ENCODE measurements around the gene EPB41L5.
"Not testable (repeated sequence)": the region's sequence is repeated elsewhere in the genome, so short reads cannot be mapped to it uniquely, and the experiment has no call there.

EPB41L5 gene

DNA sequence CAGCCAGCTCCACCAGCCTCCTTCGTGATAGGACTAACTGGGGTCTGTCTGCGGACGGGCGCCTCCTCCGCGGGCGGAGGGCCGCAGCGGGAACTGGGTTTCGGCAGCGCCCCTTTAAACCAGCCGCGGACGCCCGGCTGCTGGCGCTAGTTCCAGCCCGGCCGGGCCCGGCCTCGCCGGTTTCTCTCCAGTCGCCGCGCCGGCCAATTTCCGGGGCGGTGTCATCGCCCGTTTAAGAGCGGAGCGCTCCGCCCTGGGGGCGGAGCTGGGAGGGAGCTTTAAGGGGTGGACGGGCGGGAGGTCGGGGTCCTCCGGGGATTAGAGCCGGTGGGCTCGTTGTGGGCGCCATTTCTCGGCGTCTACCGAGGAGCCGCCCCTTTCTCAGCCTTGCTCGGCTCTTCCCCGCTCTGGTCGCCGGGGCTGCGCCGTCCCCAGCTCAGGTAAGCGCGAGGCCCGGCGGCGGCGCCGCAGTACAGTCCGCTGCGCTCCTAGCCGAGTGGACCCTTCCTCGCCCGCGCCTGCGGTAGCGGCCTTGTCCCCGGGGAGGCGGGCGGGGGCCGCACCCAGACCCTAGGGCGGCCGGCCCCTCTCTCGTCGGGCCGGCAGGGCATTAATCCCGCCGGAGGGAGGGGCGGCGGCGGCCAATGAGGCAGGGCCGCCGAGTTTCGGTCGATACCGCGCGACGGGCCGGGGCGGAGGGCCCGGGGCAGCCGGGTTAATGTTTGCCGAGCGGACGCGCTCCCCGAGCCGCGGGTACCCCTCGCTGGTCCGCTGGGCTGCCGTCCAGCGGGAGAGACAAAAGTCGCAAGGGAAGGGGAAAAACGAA is at the start of gene EPB41L5:
EPB41L5 (plus strand) TSS at position 307 of the 826 bp plus-strand sequence. CDS start 6,008 bp downstream, outside the sequence.
- peak; percentile 98 for DNase-seq

DNA sequence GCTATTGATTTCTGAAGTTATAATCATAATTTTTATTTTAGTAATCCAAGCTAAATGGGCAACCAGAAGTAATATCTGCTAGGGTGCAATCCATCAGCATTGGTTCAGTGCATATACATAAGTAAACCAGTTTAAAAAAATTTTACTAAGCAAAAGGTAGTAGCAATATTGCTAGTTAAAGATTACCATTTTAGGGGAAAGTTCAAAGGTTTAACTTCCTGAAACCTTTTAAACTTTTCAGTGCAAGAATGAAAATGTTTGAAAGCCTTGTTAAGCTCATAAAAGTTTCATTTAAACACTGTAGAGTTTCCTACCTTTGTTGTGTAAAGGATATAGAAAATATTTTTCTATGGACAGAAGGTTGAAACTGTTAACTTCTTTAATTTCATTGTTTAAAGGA is 31.0 kb upstream of the EPB41L5 start:
- no peak for DNase-seq

DNA sequence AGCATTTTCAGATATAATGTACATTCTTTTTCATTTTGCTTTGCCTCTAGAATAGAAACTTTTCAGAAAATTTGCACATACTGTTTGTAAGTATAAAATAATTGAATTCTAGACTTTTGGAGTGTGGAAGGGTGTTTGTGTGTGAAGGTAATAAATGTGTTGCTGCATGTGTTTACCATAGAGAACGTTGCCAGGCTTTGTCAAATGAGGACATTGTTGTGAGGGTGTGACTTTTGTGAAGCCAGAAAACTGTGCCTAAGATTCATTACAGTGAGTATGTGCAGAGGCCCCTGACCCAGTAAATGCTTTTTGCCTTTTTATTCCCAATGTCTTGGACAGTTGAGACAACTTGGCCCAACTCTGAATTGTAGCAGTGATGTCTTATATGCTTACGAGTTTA is 30.4 kb upstream of the EPB41L5 start:
- no peak for DNase-seq

DNA sequence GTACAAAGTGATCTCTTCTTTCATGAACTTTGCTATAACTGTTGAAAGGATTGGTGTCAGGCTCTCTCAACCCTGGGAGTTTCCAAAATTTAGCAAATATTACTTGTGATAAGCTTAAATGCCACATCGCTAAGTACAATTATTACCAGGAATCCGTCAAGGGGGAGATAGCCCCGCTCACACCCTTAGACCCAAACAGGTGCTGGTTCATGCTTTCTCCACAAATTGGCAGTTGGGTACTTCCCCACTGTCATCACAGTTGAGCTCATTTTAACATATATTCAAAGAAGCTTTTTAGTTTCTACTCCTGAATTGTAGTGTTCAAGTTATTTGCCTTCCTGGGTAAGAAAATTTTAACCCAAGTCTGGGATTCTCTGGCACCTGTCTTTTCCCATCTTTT is 29.8 kb upstream of the EPB41L5 start:
- no peak for DNase-seq

DNA sequence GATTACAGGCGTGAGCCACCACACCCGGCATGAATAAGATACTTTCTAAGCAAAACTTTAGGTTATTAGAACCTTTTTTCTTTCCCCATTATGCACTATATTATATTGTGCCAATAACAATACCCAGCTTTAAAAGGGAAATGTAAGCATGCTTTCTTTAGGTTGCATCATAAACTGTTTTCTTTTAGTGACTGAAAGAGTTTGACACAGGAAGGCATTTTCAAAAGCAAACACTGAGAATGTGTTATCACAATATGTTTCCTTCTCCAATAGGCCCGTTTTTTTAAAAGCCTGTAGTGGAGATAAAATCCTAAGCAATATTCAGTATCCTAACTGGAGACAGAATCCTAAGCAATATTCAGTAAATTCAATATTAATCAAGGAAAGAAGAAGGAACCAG is 16.7 kb upstream of the EPB41L5 start:
- no peak for DNase-seq

DNA sequence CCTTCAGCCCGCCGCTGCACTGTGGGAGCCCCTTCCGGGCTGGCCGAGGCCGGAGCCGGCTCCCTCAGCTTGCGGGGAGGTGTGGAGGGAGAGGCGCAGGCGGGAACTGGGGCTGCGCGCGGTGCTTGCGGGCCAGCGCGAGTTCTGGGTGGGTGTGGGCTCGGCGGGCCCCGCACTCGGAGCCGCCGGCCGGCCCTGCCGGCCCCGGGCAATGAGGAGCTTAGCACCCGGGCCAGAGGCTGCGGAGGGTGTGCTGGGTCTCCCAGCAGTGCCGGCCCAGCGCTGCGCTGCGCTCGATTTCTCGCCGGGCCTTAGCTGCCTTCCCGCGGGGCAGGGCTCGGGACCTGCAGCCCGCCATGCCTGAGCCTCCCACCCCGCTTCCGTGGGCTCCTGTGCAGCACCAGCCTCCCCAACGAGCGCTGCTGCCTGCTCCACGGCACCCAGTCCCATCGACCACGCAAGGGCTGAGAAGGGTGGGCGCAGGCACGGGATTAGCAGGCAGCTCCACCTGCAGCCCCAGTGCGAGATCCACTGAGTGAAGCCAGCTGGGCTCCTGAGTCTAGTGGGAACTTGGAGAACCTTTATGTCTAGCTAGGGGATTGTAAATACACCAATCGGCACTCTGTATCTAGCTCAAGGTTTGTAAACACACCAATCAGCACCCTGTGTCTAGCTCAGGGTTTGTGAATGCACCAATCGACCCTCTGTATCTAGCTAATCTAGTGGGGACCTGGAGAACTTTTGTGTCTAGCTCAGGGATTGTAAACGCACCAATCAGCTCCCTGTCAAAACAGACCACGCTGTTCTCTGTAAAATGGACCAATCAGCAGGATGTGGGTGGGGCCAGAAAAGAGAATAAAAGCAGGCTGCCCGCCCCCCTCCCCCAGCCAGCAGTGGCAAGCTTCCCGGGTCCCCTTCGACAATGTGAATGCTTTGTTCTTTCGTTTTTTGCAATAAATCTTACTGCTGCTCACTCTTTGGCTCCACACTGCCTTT is 15.7 kb upstream of the EPB41L5 start:
- DNase-seq, result not testable (repeated sequence)

DNA sequence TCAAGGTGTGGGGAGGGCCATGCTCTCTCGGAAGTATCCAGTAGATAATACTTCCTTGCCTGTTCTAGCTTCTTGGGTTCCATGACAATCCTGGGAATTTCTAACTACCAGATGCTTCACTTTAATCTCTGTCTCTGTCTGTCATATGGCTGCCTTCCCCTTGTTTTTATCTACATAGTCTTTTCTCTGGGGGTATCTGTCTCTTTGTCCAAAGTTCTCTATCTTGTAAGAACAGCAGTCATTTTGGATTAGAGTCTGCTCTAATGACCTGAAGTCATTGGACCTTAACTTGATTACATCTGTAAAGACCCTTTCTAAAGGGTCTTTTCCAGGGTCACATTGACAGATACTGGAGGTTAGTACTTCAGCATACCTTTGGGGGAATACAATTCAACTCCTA is 11.4 kb upstream of the EPB41L5 start:
- peak; percentile 59 for DNase-seq

DNA sequence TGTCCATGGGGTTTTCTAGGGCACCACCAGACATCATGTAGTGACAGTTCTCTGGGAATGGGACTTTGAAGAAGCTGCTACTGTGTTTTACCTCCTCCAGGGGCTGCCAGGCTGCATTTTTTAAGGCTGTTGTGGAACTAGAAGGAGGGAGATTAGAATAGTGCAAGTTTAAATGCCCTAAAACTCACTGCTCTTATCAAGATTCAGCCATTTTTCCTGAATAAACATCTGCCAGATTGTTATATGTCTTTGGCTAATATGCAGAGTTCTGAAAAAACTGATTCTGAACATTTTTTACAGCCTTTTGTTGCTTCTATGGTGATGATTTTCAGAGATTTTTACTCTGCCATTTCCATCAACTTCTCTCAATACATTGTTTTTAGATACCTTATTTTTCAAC is 8.6 kb upstream of the EPB41L5 start:
- no peak for DNase-seq

DNA sequence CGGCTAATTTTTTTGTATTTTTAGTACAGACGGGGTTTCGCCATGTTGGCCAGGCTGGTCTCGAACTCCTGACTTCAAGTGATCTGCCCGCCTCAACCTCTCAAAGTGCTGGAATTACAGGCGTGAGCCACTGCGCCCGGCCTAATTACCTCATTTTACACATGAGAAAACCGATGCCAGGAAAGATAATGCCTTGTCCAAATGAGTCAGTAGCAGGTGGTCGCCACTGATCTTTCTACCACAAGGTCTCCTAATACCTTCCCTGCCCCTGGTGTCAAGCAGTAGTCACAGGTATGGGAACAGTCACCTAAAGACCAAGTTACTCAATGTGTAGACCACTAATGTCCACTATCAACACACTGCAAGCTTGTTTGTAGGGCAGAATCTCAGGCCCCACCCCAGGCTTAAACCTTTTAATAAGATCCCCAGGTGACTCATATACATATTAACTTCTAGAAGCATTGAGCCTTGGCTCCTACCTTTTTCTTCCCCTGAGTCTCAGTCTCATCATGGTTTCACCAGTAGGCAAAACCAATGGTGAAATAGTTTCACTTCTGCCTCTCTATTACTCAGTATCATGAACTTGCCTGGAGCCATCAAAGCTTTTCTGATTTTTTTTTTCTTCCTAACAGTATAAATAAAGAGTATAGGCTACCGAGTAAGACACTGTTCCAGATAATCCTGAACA is 6.9 kb upstream of the EPB41L5 start:
- no peak for DNase-seq

DNA sequence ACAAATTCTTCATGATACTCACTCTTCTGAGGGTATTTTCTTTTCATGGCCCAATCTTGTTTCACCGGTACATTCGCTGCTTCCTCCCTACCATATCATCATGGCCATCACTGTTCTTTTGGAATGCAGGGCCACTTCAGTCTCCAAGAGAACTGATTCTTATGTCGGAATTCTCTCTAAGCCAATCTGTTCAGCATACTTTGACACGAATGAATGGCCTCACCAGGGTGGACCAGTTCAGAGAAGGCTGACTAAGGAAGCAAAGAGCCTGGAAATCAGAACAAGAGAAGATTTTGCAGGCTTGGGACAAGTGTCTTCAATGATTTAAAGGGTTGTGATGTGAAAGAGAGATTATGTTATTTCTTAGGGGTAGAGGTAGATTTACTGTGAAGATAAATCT is 5.0 kb upstream of the EPB41L5 start:
- no peak for DNase-seq

DNA sequence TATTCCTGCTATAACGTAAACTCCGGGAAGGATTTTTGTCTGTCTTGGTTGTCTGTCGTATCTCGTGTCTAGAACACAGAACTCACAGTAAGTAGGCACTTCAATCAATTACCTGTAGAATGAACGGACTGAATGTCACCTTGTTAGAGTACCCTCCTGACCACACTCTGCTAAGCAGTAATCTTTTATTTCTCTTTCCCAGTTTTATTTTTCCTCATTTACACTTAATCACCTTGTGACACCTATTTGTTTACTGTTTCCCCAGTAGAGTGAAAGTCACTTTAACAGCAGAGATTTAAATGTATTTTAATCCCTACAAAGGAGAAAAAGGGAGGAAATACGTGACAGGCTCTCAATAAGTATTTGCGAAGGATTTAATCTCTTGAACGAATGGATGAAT is 514 bp upstream of the EPB41L5 start:
- DNase-seq, result no peak

DNA sequence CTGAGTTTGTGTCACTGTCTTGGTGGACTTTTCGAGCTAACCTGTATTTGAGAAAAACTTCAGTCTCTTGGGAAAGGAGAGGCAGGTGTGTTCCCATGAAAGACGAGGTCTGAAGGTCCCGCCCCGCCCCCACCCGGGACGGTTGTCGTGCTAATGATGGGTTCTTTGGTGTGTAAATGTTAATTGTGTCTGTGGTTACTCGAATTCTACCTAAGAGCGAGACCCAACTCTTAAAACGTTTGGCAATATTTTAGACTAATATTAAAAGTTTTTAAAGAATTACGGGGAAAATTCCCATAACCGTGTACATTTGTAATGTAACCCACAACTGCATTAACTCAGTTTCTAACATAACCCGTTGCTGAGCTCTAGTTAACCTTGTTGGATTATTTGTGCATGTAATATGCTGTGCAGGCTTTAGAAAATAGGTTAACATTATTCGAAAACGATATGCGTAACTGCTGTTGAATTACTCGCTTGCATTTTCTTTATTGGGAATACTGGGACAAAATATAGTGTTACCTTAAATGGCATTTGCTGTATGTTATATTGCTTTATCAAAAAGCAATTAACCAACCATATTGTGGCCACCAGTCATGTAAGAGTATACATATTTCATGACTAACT is 833 bp downstream of the EPB41L5 start:
- no peak for DNase-seq

DNA sequence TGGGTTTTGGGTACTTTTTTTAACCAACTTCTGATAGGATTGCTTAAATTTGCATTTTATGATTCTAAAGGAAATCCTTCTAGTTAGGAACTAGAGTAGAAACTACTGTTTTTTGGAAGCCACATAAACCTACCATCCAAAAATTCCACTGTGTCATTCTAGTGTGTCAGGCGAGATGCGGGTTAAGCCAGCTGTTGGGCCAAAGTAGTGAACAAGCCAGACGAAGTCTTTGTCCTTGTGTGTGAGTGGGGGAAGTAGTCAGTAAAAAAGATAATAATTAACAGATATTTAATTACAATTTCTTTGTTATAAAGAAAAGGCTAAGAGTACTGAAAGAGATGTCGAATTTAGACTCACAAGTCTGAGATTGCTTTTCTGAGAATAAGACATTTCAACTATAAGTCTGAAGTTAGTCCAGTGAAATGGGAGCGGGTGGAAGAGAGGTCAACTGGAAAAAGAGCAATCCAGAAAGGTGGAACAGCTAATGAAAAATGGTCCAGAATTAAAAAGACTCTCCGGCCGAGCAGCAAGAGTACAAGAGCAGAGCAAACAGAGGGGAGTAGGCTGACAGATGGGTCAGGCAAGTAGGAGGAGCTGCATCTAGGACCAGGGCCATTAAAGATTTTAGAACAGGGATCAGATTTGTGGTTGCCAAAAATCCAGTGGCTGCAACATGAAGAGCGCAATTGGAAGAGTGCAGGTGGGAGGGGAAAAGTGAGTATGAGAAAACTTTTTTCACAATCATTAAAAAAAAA is 1.5 kb downstream of the EPB41L5 start:
- peak; percentile 45 for DNase-seq

DNA sequence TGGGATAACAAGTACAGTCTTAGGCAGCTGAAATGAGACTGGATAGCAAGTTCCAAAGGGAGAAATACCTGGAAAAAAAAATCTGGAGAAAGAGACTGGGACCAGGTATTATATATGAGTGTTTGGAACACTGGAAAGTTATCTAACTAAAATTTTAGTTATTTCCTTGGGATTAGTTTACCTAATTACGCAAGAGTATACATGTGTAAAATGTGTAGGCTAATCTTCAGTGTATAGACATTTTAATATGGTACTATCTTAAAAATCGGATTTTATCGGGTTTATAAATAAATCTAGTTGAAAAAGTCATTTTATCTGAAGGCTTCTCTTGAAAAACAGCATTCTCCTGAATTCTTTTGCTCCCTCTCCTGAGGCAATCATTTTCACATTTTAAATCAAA is 3.9 kb downstream of the EPB41L5 start:
- DNase-seq, result no peak

DNA sequence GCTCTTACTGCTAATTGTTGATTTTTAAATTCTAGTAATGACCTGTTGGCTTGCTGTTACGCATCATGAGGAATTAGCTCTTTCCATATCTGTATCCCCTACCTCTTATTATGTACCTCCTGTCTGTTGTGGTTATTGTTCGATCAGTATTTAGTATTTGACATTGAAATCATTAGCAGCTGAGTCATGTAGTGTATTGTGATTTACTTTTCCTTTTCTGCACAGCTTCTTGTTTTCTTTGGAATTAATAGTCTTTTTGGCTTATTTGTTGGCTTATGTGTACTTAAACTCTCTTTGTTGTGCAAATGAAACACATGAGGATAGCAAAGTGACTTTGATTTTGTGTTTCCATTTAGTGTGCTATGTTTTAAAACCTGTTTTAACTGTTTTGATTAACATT is 4.3 kb downstream of the EPB41L5 start:
- DNase-seq, result no peak

DNA sequence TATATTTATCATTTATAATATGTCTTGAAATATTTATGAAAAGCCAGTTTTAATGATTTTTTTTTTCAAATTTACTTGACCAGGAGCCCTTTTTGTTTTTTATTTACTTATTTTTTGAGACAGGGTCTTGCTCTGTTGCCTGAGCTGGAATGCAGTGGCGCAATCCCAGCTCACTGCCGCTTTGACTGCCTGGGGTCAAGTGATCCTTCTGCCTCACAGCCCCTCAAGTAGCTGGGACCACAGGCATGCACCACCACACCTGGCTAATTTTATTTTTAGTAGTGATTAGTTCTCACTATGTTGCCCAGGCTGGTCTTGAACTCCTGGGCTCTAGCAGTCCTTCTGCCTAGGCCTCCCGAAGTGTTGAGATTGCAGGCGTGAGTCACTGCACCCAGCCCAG is 5.7 kb downstream of the EPB41L5 start:
- DNase-seq, result no peak

DNA sequence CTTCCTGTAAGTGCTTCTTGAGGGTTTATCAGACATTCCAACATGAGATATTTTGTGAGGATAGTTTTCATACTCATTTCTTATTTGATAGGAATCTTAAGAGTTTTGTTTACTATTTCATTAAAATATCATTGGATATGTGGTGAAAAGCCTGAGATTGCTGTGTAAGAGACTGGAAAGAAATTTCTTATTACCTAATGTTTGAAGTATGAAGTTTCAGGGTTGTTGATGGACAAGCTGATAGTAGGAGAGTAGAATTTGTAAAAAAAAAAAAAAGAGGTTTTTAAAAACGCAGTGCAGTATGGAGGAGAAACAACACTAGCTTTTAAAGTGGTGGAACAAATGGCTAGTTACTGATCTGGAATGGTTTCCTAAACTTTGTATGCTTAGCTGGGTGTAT is 7.7 kb downstream of the EPB41L5 start:
- no peak for DNase-seq

DNA sequence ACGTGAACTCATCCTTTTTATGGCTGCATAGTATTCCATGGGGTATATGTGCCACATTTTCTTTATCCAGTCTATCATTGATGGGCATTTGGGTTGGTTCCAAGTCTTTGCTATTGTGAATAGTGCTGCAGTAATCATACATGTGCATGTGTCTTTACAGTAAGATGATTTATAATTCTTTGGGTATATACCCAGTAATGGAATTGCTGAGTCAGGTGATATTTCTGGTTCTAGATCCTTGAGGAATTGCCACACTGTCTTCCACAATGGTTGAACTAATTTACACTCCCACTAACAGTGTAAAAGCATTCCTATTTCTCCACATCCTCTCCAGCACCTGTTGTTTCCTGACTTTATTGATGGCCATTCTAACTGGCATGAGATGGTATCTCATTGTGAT is 9.6 kb downstream of the EPB41L5 start:
- not testable (repeated sequence) for DNase-seq

DNA sequence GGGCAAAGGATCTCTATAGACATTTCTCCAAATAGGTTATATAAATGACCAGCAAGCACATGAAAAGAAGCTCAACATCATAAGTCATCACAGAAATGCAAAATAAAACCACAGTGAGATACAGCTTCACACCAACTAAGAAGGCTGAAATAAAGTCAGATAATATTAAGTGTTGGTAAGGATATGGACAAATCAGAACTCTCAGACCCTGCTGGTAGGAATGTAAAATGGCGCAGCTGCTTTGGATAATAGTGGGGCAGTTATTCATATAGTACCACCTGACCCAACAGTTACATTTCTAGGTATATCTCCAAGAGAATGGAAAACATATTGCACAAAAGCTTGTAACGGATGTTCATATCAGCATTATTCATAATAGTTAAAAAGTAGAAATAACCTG is 14.0 kb downstream of the EPB41L5 start:
- no peak for DNase-seq

DNA sequence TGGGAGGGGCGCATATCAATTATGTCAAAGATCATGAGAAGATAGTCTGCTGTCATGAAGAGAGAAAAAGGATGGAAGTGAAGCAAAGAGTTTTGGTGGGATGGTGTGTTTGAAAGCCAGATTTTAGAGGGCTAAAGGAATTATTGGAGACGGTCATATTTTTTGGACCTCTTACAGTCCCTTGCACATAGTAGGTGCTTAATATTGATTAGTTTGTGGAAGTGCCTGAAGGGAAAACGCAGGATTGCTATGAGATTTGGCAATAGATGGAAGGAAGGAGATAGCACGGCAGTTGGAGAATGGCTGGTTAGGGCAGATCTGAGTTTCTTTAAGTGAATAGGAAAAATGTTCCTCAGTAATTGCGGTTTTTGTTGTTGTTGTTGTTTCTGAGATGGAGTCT is 15.9 kb downstream of the EPB41L5 start:
- DNase-seq, result no peak

DNA sequence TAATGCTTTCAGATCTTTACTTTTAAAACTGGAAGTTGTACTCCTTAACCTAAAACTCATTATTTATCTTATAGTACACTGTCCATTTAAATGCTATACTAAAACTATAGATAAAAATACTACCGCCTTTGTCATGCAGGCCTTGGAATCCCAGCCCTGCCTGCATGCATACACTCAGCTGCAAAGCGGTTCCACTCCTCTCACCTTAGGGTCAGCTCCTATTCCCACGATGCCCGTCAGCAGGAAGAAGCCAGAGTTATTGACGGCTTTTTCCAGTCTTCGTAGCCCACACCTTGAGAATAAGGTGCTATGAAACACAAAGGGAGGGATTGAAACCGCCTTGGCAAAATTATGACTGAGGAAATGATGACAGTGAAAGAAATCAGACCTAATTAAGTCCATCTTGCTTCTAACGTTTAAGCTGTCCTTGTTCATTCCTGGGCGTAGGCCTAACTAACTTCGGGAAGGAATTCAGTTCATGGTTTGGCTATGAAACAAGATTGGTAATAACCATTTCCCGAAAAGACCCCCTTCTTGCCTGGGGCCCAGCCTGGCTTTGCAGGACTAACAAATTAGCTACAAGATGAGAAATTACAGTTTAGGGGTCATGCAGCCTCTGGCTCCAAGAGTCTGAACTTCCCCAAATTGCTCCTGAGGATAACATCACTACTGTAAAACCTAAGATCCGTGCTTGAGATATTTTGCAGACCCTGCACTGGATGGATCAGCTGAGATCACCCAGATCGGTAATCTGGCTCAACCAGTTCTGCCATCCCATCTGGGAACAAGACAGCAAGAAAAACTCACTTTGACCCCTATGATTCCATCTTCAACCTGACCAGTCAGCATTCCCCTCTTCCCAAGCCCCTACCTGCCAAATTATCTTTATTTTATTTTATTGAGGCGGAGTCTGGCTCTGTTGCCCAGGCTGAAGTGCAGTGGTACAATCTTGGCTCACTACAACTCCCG is 17.1 kb downstream of the EPB41L5 start:
- no peak for DNase-seq
